CD4-positive, alpha-beta T cell treated with Interleukin-15 for 4 hours (primary cell): Measurements from ENCODE around the gene SYCN.

ENCODE experiments used
- DNase-seq: peaks from one replicate; pipeline ENCODE4 v3.0.0-alpha.2; 2020; ENCODE audit warnings: low spot score

SYCN gene

GRCh38 chr19:39194832-39195542 is 9.1 kb downstream of the SYCN start:
- no peak for DNase-seq

GRCh38 chr19:39193803-39194202 is 10.3 kb downstream of the SYCN start:
- no peak for DNase-seq

GRCh38 chr19:39192846-39193245 is 11.2 kb downstream of the SYCN start:
- no peak for DNase-seq

GRCh38 chr19:39190768-39191167 is 13.3 kb downstream of the SYCN start:
- DNase-seq, result no peak

- no peak for DNase-seq
These were observed 15.1 kb downstream of the SYCN start for GRCh38 chr19:39188960-39189359.

- DNase-seq, result no peak
These were observed 16.5 kb downstream of the SYCN start for GRCh38 chr19:39187552-39187943.

GRCh38 chr19:39186391-39186790 is 17.7 kb downstream of the SYCN start:
- no peak for DNase-seq

GRCh38 chr19:39183104-39183503 is 21.0 kb downstream of the SYCN start:
- no peak for DNase-seq

- DNase-seq, result no peak
These were observed 21.9 kb downstream of the SYCN start for GRCh38 chr19:39182174-39182505.

- no peak for DNase-seq
These were observed 22.4 kb downstream of the SYCN start for GRCh38 chr19:39181500-39182173.

- DNase-seq, result no peak
These were observed 23.3 kb downstream of the SYCN start for GRCh38 chr19:39180749-39181148.

- DNase-seq, result no peak
These were observed 24.3 kb downstream of the SYCN start for GRCh38 chr19:39179754-39180153.

- no peak for DNase-seq
These were observed 25.6 kb downstream of the SYCN start for GRCh38 chr19:39178296-39179006.

GRCh38 chr19:39177736-39178135 is 26.3 kb downstream of the SYCN start:
- no peak for DNase-seq

- DNase-seq, result no peak
These were observed 26.9 kb downstream of the SYCN start for GRCh38 chr19:39177110-39177699.

- no peak for DNase-seq
These were observed 28.5 kb downstream of the SYCN start for GRCh38 chr19:39175564-39175963.

- no peak for DNase-seq
These were observed 29.2 kb downstream of the SYCN start for GRCh38 chr19:39174558-39175544.

GRCh38 chr19:39174142-39174541 is 29.9 kb downstream of the SYCN start:
- DNase-seq, result no peak

- DNase-seq, result no peak
These were observed 30.5 kb downstream of the SYCN start for GRCh38 chr19:39173502-39173991.

- DNase-seq, result no peak
These were observed 31.2 kb downstream of the SYCN start for GRCh38 chr19:39172700-39173501.
